ENCODE measurements around the gene BFAR. TPM values are rescaled to one million over a fixed set of nuclear protein-coding genes. Genes with fewer than 3 reads are reported as not detected.
A peak's percentile ranks its signal among the peaks of the same experiment; 100 is the strongest.
"Not testable (repeated sequence)": the region's sequence is repeated elsewhere in the genome, so short reads cannot be mapped to it uniquely, and the experiment has no call there.

Gene BFAR, protein sequence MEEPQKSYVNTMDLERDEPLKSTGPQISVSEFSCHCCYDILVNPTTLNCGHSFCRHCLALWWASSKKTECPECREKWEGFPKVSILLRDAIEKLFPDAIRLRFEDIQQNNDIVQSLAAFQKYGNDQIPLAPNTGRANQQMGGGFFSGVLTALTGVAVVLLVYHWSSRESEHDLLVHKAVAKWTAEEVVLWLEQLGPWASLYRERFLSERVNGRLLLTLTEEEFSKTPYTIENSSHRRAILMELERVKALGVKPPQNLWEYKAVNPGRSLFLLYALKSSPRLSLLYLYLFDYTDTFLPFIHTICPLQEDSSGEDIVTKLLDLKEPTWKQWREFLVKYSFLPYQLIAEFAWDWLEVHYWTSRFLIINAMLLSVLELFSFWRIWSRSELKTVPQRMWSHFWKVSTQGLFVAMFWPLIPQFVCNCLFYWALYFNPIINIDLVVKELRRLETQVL
- 83.9 and 162 TPM in 2 replicates for polyA plus RNA-seq (2014; cell fraction: cytosol; rRNA removed)
- polyA plus RNA-seq (2014; cell fraction: nucleus; rRNA removed): 22.2 and 24.2 TPM in 2 replicates

DNA sequence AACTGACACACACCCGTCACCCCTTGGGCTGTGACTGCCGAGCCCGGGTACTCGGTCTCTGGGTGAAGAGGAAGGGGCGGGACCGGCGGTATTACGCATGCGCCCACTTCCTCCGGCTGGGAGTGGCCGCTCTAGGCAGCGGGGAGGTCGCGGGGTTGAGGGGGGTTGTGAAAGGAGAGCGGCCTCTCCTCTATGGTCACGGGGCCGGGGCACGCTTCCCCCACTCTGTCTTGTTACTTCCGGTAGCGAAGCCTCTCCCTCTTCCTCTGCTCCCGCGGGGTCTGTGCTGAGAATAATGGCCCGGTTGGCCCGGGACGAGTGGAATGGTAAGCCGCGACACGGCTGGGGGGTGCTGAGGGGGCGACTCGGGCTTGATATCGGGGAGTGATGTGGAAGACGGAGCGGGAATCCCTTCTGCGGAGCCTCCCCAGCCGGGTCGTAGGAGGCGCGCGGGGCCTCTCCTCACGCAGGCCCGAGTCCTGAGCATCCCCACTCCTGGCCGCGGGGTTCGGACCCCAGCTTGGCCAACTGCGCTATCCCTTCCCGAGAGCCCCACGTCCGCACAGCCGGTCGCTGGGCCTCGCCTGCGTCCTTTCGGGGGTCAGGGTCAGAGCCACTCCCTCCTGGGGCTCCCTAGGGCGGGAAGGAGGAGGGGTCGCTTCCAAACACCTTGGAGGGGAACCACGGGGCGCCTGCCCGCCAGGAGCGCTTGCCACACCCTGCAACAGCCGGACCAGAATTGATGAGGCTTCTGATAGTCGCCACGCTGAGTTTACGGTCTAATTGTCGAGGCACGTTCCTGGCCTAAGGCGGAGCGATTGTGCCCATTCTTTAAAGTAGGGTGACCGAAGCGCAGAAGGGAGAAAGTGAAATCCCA is at the start of gene BFAR:
BFAR (plus strand) TSS at position 259 of the 877 bp plus-strand sequence. CDS start 11,396 bp downstream, outside the sequence.
- peak; percentile 97 for DNase-seq (ENCODE audit: low spot score)

DNA sequence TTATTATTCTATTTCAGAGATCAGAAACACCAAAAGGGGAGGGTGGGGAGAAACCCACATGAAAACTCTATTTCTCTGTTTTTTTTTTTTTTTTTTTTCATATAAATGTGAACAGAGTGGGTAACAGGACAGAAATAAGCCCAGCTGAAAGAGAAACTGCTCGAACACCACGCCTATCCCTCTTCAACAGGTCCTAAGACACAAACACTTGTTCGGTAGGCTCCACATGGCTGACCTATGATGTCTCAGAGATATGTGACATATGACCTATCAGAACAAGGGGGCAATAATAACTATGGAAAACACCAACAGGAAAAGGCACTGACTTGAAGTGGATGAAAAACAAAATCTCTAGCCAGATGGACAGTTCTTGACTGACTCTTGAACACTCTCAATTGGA is 47.5 kb upstream of the BFAR start:
- DNase-seq (ENCODE audit: low spot score): no peak

DNA sequence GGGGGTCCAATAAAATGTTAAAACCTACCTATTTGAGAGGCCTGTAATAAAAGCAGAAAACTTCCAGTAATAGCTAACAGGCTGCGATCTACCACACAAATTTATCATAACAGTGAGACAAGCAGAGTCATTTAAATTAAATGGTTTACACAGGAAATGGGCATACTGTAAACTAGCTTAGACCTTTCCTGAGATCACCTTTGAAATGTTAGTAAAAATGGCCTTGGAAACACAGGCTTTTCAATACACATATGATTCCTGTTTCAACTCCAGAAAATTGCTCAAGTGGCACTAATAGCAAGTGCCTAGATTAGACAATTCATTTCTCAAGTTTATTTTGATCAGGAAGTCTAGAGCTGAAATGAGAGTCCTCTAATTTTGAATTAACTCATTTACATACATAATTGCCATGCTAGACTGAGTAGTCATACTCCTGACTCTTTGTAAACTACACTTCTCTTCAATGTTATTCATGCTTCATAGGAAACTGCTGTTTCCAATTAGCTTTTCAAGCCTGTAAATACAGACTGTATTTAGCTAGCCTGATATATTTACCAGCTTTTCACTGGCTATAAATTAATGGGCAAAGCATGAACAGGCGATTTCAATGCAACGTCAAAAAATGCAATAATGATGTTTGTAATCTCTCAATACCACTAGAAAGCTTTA is 46.0 kb upstream of the BFAR start:
- DNase-seq (ENCODE audit: low spot score): no peak

DNA sequence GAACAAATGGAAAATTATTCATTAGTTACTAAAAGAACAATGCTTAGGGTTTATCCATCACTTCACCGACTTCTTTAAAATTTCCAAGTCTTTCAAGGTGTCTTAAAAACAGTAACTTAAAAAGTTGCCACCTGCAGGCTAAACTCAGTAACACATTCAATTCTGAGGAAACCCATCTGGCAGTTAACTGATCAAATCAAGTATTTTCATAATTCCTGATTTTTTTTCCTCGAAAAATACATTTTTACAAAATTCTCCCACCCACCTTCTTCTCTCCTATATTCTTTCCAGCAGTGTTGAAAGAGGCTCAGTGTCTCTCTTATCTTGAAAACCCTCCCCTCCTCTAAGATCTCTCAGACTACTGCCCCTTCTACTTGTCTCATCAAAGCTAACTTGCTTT is 32.6 kb upstream of the BFAR start:
- DNase-seq (ENCODE audit: low spot score): peak; percentile 15

DNA sequence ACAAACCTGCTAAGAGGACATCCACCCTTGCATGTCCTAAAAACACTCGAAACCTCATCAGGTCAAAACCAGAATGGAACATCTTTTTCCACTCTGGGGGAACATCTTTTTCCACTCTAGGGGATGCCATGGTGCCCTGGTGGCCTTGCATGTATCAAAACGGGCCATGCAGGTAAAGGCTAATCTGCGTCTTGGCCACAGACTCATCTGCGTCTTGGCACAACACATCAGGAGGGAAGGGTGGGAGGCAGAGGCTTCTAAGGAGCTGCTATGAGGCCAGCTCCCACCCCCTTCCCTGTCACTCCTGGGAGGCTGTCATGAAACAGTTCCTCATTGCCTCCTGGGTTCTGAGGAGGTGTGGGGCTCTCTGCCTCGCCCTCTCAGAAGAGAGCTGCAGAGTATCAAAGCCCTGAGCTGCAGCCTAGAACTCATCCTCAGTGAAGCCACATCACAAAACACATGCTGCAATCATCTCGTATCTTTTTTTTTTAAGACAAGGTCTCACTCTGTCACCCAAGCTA is 30.2 kb upstream of the BFAR start:
- no peak for DNase-seq (ENCODE audit: low spot score)

DNA sequence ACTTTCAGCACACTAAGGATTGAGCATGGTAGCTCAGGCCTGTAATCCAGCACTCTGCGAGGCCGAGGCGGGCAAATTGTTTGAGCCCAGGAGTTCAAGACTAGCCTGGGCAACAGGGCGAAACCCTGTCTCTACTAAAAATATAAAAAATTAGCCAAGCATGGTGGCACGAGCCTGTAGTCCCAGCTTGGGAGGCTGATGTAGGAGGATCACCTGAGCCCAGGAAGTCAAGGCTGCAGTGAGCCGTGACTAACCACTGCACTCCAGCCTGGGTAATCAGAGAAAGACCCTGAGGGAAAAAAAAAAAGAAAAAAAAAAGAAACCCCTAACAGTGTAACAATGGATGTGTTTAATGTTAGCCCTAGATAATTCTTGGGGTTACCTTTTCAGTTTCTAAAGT is 26.6 kb upstream of the BFAR start:
- DNase-seq (ENCODE audit: low spot score): no peak

DNA sequence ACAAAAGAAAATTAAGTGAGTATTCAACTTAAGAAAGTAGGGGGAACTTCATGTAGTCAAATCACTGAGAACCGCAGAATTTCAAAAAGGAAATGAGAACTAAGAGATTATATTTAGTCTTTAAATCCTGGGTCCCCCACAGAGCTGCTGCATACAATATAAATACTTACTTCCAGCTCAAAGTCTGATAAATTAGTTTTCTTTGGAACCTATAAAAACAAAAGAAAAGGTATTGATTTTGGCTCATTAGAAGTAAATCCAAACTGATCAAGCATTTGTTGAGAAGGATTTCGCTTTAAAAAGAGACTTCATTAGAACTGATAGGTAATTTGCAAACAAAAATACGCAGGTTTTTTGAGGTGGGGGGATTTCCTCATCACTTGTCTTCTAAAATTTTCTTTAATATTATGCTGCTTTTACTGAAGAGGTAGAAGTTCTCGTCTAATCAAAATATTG is 24.6 kb upstream of the BFAR start:
- no peak for DNase-seq (ENCODE audit: low spot score)

DNA sequence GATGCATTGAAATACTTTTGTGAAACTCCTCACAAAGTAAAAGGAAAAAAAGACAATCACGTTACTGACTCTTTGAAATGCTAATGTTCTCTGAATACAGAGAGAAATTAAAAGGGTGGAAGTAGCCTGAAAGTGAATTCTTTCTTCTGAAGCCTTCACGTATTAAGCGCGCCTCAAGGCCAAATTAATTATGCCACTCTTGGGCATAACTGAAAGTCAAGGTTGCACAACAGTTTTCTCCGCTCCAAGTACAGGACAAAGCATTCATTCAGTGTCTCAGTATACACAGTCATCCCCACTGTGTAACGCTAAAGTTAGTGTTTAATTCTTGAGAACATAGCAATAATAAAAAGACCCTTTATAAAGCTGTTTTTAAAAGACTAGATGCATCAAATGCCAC is 24.1 kb upstream of the BFAR start:
- DNase-seq (ENCODE audit: low spot score): no peak

DNA sequence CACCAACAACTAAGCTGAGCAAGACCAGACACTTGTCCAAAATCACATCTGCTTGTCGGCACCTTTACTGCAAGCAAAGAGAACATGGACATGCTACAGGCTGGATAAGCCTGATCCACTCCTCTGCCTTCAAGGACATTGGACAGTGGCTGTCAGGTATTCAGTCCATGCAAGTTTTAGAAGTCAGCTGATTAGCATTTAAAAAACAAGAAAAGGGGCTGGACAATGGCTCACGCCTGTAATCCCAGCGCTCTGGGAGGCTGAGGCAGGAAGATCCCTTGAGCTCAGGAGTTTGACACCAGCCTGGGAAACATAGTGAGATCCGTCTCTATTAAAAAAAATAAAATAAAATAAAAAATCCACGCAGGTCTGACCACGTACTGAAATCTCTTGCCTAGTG is 23.0 kb upstream of the BFAR start:
- DNase-seq (ENCODE audit: low spot score): no peak

DNA sequence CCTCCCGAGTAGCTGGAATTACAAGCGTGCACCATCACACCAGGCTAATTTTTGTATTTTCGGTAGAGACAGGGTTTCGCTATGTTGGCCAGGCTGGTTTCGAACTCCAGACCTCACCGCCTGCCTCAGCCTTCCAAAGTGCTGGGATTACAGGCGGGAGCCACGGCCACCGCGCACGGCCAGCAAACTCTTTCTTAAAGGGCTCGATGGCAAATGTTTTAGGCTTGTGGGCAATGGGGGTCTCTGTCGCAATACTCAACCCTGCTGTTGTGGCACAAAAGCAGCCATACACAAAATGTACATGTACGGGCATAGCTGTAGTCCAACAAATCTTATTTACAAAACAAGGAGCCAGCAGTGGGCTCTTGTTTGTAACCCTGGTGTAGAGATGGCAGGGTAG is 21.1 kb upstream of the BFAR start:
- no peak for DNase-seq (ENCODE audit: low spot score)

DNA sequence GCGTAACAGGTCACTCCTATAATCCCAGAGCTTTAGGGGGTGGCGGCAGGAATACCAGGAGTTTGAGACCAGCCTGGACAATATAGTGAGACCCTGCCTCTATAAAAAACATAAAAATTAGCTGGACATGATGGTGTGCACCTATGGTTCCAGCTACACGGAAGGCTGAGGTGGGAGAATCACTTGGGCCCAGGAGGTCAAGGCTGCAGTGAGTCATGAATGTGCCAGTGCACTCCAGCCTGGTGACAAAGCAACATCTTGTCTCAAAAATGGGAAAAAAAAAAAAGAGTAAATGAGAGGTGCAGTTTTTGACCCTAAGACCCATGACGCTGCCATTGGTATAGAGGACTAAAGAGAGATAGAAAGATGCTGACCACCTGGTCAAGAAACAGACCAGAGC is 18.8 kb upstream of the BFAR start:
- no peak for DNase-seq (ENCODE audit: low spot score)

DNA sequence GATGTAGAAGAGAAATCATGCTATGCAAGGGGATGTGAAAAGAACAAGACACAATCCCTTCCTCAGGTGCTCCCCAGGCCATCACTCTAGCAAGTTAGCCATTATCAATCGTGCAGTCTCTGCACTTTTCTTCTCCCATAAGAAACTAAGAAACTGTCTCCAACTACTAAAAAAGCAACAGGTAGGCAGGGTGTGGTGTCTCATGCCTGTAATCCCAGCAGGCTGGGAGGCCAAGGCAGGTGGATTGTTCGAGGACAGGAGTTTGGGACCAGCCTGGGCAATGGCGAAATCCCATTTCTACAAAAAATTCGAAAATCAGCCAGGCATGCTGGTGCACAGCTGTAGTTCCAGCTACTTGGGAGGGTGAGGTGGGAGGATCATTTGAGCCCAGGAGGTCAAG is 16.5 kb upstream of the BFAR start:
- no peak for DNase-seq (ENCODE audit: low spot score)

DNA sequence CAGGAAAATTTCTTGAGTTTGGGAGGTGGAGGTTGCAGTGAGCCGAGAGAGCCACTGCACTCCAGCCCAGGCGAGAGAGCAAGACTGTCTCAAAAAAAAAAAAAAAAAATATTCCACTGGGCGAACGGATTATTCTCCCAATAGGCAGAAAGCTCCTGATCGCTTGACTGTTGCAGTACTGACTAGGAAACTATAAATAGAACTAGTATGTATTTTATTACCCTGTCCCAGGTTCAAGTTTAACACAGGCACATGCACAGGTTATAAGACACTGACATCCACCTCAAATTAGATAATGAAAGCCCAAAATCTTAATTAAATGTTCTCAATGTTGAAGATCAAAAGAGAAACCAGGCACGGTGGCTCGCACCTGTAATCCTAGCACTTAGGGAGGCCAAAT is 14.2 kb upstream of the BFAR start:
- DNase-seq (ENCODE audit: low spot score): no peak

DNA sequence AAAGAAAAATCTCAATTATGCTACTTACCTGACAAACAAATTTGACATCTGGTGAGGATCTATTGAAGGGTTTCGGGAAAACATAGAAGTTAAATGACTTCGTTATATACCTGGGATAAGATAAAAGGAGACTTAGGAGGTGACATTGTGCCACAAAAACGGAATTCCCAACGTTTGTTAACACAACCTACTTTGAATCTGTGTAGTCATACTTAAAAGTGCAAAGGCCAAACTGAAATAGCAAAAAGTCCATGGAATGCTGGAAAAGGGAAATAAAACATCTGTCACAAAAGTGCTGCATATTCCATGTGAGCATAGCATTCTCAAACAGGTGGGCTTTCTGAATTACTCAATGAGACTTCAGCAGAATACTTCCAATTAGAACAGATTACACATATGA is 5.7 kb upstream of the BFAR start:
- no peak for DNase-seq (ENCODE audit: low spot score)

DNA sequence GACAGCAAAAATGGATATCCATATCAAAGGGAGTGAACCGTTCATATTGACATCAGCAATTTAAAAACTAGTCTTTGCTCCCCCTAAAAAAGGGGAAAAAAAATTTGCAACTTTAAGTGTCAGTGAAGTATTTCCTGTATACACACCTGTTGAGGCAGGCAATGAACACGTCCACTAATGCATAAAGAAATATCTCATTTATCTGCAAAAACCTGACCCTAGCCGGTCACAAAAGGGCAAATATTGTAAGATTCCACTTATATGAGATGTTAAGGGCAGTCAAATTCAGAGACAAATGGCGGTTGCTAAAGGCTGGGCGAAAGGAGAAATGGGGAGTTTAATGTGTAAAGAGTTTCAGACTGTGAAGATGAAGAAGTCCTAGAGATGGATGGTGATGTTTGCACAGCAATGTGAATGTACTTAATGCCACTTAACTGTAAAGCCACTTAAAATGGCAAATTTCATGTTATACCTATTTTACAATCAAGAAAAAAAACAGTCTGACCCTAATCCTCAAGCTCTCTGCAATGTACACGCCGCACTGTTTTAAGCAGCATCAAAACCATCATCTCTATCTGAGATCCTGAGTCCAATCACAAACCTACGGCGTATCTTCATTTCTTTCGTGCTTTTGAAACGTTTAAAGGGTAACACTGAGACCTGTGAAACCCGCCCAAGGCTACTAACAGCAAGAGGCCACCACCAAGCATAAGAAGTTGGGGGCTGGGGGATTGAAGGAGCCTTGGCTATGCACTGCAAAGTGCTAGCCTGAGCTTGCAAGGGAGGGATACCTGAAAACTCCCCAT is 3.7 kb upstream of the BFAR start:
- DNase-seq (ENCODE audit: low spot score): no peak

DNA sequence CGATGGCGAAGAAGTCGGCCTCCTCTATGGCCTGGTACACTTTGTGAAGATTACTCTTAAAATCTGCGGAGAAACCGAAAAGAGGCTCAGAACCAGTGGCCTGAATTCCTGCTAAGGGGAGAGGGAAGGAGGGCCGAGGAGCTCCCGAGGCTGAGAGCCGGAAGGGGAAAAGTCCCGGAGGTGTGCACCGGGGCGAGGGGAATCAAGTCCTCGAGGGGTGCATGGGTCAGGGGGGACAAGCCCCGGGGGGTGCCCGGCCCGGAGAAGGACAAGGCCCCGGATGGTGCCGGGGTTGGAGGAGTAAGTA is 3.2 kb upstream of the BFAR start:
- no peak for DNase-seq (ENCODE audit: low spot score)

DNA sequence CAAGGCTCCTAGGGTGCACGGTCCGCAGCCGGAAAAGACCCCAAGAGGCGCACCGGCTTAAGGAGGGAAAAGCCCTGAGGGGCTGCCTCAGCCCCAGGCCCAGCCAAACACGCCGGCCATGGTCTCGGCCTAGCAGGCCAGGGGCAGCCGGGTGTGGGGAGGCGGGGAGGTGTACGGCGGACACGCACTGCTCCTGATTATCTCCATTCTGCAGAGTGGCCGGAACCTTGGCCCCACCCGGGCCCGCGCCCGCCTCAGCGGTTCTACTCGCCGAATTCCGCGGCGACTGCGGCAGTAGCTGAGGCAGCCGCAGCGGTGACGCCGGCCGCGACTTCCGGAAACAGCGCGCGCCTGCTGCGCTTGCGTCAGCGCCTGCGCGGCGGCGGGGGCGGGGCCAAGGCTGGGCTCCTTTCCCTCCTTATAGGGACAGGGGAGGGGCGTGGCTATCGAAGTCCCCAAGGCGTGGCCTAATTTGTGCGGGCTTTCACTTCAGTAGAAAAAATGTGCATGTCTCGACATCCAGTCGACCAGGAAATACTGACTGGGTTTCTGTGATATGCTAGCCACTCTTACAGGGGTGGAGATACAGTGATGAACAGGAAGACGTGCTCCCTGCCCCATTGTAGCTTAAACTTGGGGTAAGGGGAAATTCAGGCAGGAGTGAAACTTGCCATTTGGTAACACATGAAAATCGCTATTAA is 2.7 kb upstream of the BFAR start, which contains the start of gene PARN:
PARN (minus strand) TSS at position 342 of the 701 bp plus-strand sequence; CDS start at position 207, 135 bp downstream.
- peak; percentile 96 for DNase-seq (ENCODE audit: low spot score)

DNA sequence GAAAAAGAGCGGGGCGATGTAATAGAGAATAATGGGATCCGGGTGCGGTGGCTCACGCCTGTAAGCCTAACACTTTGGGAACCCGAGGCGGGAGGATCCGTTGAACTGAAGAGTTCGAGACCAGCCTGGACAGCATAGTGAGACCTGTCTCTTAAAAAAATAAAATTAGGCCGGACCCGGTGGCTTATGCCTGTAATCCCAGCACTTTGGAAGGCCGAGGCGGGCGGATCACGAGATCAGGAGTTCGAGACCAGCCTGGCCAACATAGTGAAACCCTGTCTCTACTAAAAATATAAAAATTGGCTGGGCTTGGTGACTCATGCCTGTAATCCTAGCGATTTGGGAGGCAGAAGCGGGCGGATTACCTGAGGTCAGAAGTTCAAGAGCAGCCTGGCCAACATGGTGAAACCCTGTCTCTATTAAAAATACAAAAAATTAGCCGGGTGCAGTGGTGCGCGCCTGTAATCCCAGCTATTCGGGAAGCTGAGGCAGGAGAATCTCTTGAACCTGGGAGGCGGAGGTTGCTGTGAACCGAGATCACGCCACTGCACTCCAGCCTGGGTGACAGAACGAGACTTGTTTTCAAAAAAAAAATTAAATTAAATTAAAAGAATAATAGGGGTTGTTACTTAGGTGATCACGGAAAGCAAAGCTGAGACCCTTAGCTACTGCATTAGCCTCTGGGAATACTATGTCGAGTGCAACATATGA is 2.0 kb upstream of the BFAR start:
- DNase-seq (ENCODE audit: low spot score): not testable (repeated sequence)

DNA sequence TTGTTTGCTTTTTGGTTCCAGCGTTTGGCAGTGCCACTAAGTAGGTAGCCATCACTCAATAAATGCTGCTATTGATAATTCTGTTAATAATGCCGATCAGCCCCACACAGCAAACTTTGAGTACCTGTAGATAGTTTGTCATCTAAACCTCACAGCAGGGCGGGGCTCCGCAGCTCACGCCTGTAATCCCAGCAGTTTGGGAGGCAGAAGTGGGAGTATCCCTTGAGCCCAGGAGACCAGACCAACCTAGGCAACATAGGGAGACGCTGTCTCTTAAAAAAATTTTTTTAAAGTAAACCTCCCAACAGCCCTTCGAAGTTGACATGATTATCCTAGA is 1.6 kb downstream of the BFAR start:
- DNase-seq (ENCODE audit: low spot score): no peak

Measured in SK-N-DZ (cell line).